ENCODE data around the gene MCRS1.

The MCRS1 gene

GRCh38 chr12:49568442-49569162, 660 bp upstream of the MCRS1 start:
- DNase-seq (ENCODE audit: low spot score), result no peak
- H3K27ac Mint-ChIP-seq, result peak overlapping the region; percentile 99
- H3K9me3 Mint-ChIP-seq, result no peaks in the 10 kb centered on the region
- peaks cover 39% of the 10 kb centered on the region for H3K4me1 Mint-ChIP-seq (ENCODE audit: low read depth)
- peak overlapping the region; percentile 98 for H3K4me3 Mint-ChIP-seq
- no peaks in the 10 kb centered on the region for H3K27me3 Mint-ChIP-seq (ENCODE audit: low read depth)
- H3K36me3 Mint-ChIP-seq (ENCODE audit: low read depth), result peaks cover 24% of the 10 kb centered on the region

GRCh38 chr12:49567302-49567610, 686 bp downstream of the MCRS1 start:
- H3K27me3 Mint-ChIP-seq (ENCODE audit: low read depth), result no peaks in the 10 kb centered on the region
- no peak for DNase-seq (ENCODE audit: low spot score)
- no peaks in the 10 kb centered on the region for H3K9me3 Mint-ChIP-seq
- H3K4me1 Mint-ChIP-seq (ENCODE audit: low read depth), result peaks cover 42% of the 10 kb centered on the region
- H3K4me3 Mint-ChIP-seq, result peak overlapping the region; percentile 98
- peaks cover 32% of the 10 kb centered on the region for H3K36me3 Mint-ChIP-seq (ENCODE audit: low read depth)
- H3K27ac Mint-ChIP-seq, result peak overlapping the region; percentile 99

GRCh38 chr12:49566361-49566760, 1.6 kb downstream of the MCRS1 start:
- peaks cover 37% of the 10 kb centered on the region for H3K36me3 Mint-ChIP-seq (ENCODE audit: low read depth)
- no peaks in the 10 kb centered on the region for H3K27me3 Mint-ChIP-seq (ENCODE audit: low read depth)
- no peak for DNase-seq (ENCODE audit: low spot score)
- H3K4me1 Mint-ChIP-seq (ENCODE audit: low read depth), result peaks cover 42% of the 10 kb centered on the region
- peak overlapping the region; percentile 72 for H3K4me3 Mint-ChIP-seq
- H3K9me3 Mint-ChIP-seq, result no peaks in the 10 kb centered on the region
- H3K27ac Mint-ChIP-seq, result no peak overlapping the region

- H3K4me3 Mint-ChIP-seq, result peak overlapping the region; percentile 72
- H3K4me1 Mint-ChIP-seq (ENCODE audit: low read depth), result peaks cover 37% of the 10 kb centered on the region
Measured at GRCh38 chr12:49565406-49566265, 2.3 kb downstream of the MCRS1 start.

GRCh38 chr12:49564686-49565405, 3.1 kb downstream of the MCRS1 start:
- Mint-ChIP-seq H3K4me3 (peak overlapping the region; percentile 72), H3K4me1 (ENCODE audit: low read depth) (peaks cover 36% of the 10 kb centered on the region), H3K9me3 (no peaks in the 10 kb centered on the region), H3K36me3 (ENCODE audit: low read depth) (peaks cover 42% of the 10 kb centered on the region), H3K27me3 (ENCODE audit: low read depth) (no peaks in the 10 kb centered on the region), H3K27ac (peak overlapping the region; percentile 66)
- DNase-seq (ENCODE audit: low spot score), result no peak

More at GRCh38 chr12:49565406-49566265, 2.3 kb downstream of the MCRS1 start:
- peaks cover 37% of the 10 kb centered on the region for H3K36me3 Mint-ChIP-seq (ENCODE audit: low read depth)
- no peaks in the 10 kb centered on the region for H3K27me3 Mint-ChIP-seq (ENCODE audit: low read depth)
- peak overlapping the region; percentile 45 for H3K27ac Mint-ChIP-seq
- H3K9me3 Mint-ChIP-seq, result no peaks in the 10 kb centered on the region
- DNase-seq (ENCODE audit: low spot score), result no peak

- Mint-ChIP-seq H3K36me3 (ENCODE audit: low read depth) (peaks cover 47% of the 10 kb centered on the region), H3K9me3 (no peaks in the 10 kb centered on the region), H3K4me3 (peak overlapping the region; percentile 72), H3K27me3 (ENCODE audit: low read depth) (no peaks in the 10 kb centered on the region), H3K27ac (peak overlapping the region; percentile 60), H3K4me1 (ENCODE audit: low read depth) (peaks cover 36% of the 10 kb centered on the region)
- DNase-seq (ENCODE audit: low spot score), result no peak
Measured at GRCh38 chr12:49563951-49564685, 3.8 kb downstream of the MCRS1 start.

- peaks cover 31% of the 10 kb centered on the region for H3K4me1 Mint-ChIP-seq (ENCODE audit: low read depth)
- H3K36me3 Mint-ChIP-seq (ENCODE audit: low read depth), result peaks cover 50% of the 10 kb centered on the region
- H3K4me3 Mint-ChIP-seq, result no peak overlapping the region
- H3K27me3 Mint-ChIP-seq (ENCODE audit: low read depth), result no peaks in the 10 kb centered on the region
- DNase-seq (ENCODE audit: low spot score), result no peak
- no peak overlapping the region for H3K27ac Mint-ChIP-seq
- no peaks in the 10 kb centered on the region for H3K9me3 Mint-ChIP-seq
Measured at GRCh38 chr12:49562831-49563230, 5.1 kb downstream of the MCRS1 start.

GRCh38 chr12:49562233-49562632, 5.7 kb downstream of the MCRS1 start:
- Mint-ChIP-seq H3K27me3 (ENCODE audit: low read depth) (no peaks in the 10 kb centered on the region), H3K27ac (no peak overlapping the region), H3K9me3 (no peaks in the 10 kb centered on the region), H3K4me3 (no peak overlapping the region), H3K4me1 (ENCODE audit: low read depth) (peaks cover 30% of the 10 kb centered on the region), H3K36me3 (ENCODE audit: low read depth) (peaks cover 50% of the 10 kb centered on the region)
- DNase-seq (ENCODE audit: low spot score), result no peak

GRCh38 chr12:49560695-49561094, 7.2 kb downstream of the MCRS1 start:
- H3K27ac Mint-ChIP-seq, result no peak overlapping the region
- no peak for DNase-seq (ENCODE audit: low spot score)
- H3K27me3 Mint-ChIP-seq (ENCODE audit: low read depth), result no peaks in the 10 kb centered on the region
- H3K4me3 Mint-ChIP-seq, result no peak overlapping the region
- peaks cover 55% of the 10 kb centered on the region for H3K36me3 Mint-ChIP-seq (ENCODE audit: low read depth)
- H3K9me3 Mint-ChIP-seq, result no peaks in the 10 kb centered on the region
- H3K4me1 Mint-ChIP-seq (ENCODE audit: low read depth), result peaks cover 25% of the 10 kb centered on the region

- DNase-seq (ENCODE audit: low spot score), result no peak
- Mint-ChIP-seq H3K9me3 (no peaks in the 10 kb centered on the region), H3K4me3 (no peak overlapping the region), H3K27ac (peak overlapping the region; percentile 45), H3K27me3 (ENCODE audit: low read depth) (no peaks in the 10 kb centered on the region), H3K36me3 (ENCODE audit: low read depth) (peaks cover 45% of the 10 kb centered on the region), H3K4me1 (ENCODE audit: low read depth) (peaks cover 10% of the 10 kb centered on the region)
Measured at GRCh38 chr12:49559011-49559675, 8.8 kb downstream of the MCRS1 start.

- peaks cover 39% of the 10 kb centered on the region for H3K36me3 Mint-ChIP-seq (ENCODE audit: low read depth)
- H3K4me3 Mint-ChIP-seq, result no peak overlapping the region
- H3K27ac Mint-ChIP-seq, result no peak overlapping the region
Measured at GRCh38 chr12:49558526-49558925, 9.4 kb downstream of the MCRS1 start.

GRCh38 chr12:49557917-49558215, 10.1 kb downstream of the MCRS1 start:
- H3K27me3 Mint-ChIP-seq (ENCODE audit: low read depth), result no peaks in the 10 kb centered on the region
- H3K27ac Mint-ChIP-seq, result no peak overlapping the region
- no peak for DNase-seq (ENCODE audit: low spot score)
- peaks cover 35% of the 10 kb centered on the region for H3K36me3 Mint-ChIP-seq (ENCODE audit: low read depth)
- H3K4me3 Mint-ChIP-seq, result no peak overlapping the region
- H3K9me3 Mint-ChIP-seq, result no peaks in the 10 kb centered on the region
- peaks cover 8% of the 10 kb centered on the region for H3K4me1 Mint-ChIP-seq (ENCODE audit: low read depth)

More at GRCh38 chr12:49558526-49558925, 9.4 kb downstream of the MCRS1 start:
- DNase-seq (ENCODE audit: low spot score), result no peak
- Mint-ChIP-seq H3K4me1 (ENCODE audit: low read depth) (peaks cover 6% of the 10 kb centered on the region), H3K27me3 (ENCODE audit: low read depth) (no peaks in the 10 kb centered on the region), H3K9me3 (no peaks in the 10 kb centered on the region)

- Mint-ChIP-seq H3K36me3 (ENCODE audit: low read depth) (peaks cover 30% of the 10 kb centered on the region), H3K4me3 (no peak overlapping the region), H3K4me1 (ENCODE audit: low read depth) (peaks cover 7% of the 10 kb centered on the region), H3K27me3 (ENCODE audit: low read depth) (no peaks in the 10 kb centered on the region), H3K27ac (no peak overlapping the region), H3K9me3 (no peaks in the 10 kb centered on the region)
- DNase-seq (ENCODE audit: low spot score), result no peak
Measured at GRCh38 chr12:49557187-49557916, 10.6 kb downstream of the MCRS1 start.

Measured in T-helper 2 cell treated with Interferon-gamma antibody and Interleukin-4, amounts not matched to agents 5 μg/mL and 100 μg/mL, for 36 hours (primary cell).